Tibial nerve (tissue), 4 donors: ENCODE measurements around the gene CAV3.

Experiments
- EP300 ChIP-seq, 2 donors: sonication (generic); formaldehyde crosslinking; IDR thresholded peaks; one replicate each; pipeline ENCODE4 v1.6.1; 2017; ENCODE audit warnings: antibody characterized with exemption in 2 of 2, mild to moderate bottlenecking in 1 of 2
- POLR2A ChIP-seq, 2 donors: fragments of 450-650 bp; IDR thresholded peaks; one replicate each; pipeline ENCODE4 v1.6.1; 2017; ENCODE audit warnings: antibody characterized with exemption in 2 of 2, mild to moderate bottlenecking in 2 of 2, moderate library complexity in 2 of 2
- TF ChIP-seq, protein P1 (sequence below), 5 experiments: fragments of 200-600 bp in 3 of 5; fragments of 450-650 bp in 2 of 5; sonication (generic) in 3 of 5; IDR thresholded peaks; one replicate each; pipeline ENCODE4 v1.5.1; 2016 to 2019; ENCODE audit warnings: antibody characterized with exemption in 5 of 5, mild to moderate bottlenecking in 3 of 5, moderate library complexity in 2 of 5

DNA sequence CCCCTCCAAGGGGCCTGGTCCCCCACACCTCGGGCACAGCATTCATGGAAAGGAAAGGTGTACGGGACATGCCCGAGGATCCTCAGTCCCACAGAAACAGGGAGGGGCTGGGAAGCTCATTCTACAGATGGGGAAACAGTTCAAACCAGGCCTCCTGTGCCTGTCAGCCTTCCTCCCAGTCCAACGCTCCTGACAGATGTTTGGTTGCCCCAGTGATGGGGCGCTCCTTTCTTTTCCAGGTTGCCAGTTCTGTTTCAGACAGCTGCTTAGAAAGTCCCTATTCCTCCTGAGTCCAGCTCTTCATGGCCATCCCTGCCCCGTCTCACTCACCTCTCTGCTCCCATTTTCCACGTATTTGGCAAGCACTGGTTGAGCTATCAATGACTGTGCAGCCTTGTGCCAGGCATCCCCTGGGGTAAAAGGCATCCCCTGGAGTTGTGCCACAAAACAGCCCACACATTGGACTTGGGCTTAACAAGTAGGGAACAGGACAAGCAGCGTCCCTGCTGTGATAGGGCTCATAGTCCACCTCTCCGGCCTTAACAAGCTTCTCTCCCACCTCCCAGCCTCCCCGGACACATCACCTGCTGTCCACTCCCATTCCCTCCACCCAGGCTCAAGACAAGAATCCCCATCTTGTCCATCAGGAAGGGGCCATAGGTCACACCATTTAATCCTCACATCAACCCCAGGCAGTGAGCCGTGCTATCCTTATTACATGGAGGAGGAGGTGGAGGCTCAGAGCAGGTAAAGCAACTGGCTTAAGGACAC, 29.2 kb downstream of the CAV3 start:
- TF ChIP-seq, protein P1, sequence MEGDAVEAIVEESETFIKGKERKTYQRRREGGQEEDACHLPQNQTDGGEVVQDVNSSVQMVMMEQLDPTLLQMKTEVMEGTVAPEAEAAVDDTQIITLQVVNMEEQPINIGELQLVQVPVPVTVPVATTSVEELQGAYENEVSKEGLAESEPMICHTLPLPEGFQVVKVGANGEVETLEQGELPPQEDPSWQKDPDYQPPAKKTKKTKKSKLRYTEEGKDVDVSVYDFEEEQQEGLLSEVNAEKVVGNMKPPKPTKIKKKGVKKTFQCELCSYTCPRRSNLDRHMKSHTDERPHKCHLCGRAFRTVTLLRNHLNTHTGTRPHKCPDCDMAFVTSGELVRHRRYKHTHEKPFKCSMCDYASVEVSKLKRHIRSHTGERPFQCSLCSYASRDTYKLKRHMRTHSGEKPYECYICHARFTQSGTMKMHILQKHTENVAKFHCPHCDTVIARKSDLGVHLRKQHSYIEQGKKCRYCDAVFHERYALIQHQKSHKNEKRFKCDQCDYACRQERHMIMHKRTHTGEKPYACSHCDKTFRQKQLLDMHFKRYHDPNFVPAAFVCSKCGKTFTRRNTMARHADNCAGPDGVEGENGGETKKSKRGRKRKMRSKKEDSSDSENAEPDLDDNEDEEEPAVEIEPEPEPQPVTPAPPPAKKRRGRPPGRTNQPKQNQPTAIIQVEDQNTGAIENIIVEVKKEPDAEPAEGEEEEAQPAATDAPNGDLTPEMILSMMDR (IDR thresholded peaks at IDR 0.05): no peak
- TF ChIP-seq EP300 (IDR thresholded peaks at IDR 0.05): no peak
- no peak for TF ChIP-seq POLR2A (IDR thresholded peaks at IDR 0.05)
